Activated CD8-positive, alpha-beta memory T cell treated with anti-CD3 and anti-CD28 coated beads, Interleukin-2, amount 50 U/mL, for 24 hours (primary cell): Measurements from ENCODE around the gene CEP152.

Experiments
- DNase-seq: peaks from one replicate; pipeline ENCODE4 v3.0.0-alpha.2; 2020; ENCODE audit errors: extremely low read depth

The CEP152 gene

DNA sequence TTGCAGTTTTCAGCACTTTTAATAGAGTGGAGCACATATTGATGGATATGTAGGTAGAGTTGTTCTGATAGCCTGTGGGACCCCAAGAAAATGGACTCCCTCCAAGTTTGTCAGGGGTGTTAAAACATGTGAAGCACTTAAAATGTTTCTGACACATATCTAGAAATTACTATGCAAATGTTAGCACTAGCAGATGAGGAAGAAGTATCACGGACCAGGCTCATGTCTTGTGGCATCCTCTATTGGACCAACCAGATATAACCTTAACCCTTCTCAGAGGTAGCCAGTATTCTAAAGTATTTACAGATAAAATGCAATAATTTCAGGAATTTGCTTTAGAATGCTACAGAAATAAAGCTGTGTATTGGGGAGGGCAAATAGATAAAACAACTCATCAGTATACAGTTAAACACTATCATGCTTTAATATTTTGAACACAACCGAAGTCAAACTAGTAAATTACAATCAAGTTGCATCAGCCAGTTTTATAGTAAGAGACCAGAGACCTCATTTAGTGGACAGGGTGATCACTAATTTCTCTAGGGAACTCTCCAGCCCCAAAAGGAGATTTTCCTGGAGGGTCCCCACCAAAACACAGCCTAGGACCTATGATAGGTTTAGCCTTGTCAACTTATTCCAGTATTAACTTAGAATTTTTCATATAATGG lies 108.2 kb downstream of the CEP152 start:
- no peak for DNase-seq

DNA sequence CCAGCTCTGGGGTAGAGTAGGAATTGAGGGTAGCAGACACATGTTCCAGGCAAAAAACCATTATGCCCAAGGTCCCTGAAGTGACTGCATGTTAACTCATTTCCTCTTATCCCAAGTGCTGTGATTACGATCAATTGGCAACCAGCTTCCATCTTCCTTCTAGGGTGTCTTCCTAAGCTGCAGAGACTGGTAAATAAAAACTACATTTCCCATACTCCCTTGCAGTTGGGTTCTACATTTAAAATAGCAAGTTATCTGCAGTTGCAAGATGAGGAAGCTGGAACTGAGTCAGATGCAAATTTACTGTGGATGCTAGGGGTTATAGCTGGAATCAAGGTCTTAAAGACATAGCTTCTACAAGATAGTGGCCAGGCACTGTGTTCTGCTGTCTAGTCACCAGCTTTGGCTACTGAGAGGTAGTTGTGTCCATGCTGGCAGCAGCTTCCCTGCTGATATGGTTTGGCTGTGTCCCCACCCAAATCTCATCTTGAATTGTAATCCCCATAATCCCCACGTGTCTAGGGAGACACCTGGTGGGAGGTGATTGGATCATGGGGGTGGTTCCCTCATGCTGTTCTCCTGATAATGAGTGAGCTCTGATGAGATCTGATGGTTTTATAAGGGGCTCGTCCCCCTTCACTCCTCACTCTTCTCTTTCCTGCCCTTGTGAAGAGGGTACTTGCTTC lies 114.1 kb downstream of the CEP152 start:
- no peak for DNase-seq

- DNase-seq = no peak
These were observed 114.9 kb downstream of the CEP152 start for GRCh38 chr15:48695827-48696573.

GRCh38 chr15:48695088-48695826 lies 115.6 kb downstream of the CEP152 start:
- no peak for DNase-seq

DNA sequence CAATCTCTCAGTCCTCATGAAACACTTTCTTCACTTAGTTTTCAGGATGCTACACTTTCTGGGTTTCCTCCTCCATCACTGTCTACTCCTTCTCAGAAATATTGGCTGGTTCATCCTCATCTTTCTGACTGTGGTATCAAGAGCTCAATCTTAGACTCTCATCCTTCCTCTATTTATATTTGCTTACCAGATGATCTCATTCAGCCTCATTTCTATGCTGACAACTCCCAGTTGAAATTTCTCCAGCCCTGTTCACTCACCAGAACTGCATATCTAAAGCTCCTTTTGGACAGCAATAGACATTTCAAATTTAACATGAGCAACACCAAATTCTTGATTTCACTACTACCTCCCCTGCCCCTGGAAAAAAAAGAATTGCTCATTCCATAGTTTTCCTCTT lies 117.4 kb downstream of the CEP152 start:
- no peak for DNase-seq

DNA sequence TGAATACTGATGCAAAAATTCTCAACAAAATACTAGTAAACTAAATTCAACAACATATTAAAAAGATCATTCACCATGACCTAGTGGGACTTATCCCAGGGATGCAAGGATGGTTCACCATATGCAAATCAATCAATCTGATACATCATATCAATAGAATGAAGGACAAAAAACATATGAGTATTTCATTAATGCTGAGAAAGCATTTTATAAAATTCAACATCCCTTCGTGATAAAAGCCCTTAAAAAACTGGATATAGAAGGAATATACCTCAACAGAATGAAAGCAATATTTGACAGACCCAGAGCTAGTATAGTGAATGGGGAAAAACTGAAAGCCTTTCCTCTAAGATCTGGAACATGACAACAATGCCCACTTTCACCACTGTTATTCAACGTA lies 122.4 kb downstream of the CEP152 start:
- DNase-seq = no peak
